AG08395 (cell line): ENCODE data around the gene TSPYL6.
A peak's percentile ranks its signal among the peaks of the same experiment; 100 is the strongest.

Experiments used
- DNase-seq: peaks from one replicate; pipeline ENCODE4 v3.0.0; 2012; ENCODE audit warnings: mixed read lengths, low spot score

Gene TSPYL6

GRCh38 chr2:54255230-54256090 is 569 bp downstream of the TSPYL6 start:
- DNase-seq, result no peak

GRCh38 chr2:54254180-54254579 is 1.8 kb downstream of the TSPYL6 start:
- DNase-seq, result no peak

GRCh38 chr2:54249629-54250028 is 6.4 kb downstream of the TSPYL6 start:
- DNase-seq, result no peak

- DNase-seq, result no peak
These were observed 8.9 kb downstream of the TSPYL6 start for GRCh38 chr2:54247115-54247514.

GRCh38 chr2:54240515-54241469 is 15.2 kb downstream of the TSPYL6 start:
- DNase-seq, result peak; percentile 54

- DNase-seq, result peak; percentile 71
These were observed 16.6 kb downstream of the TSPYL6 start for GRCh38 chr2:54239427-54239826.

GRCh38 chr2:54237428-54237827 is 18.6 kb downstream of the TSPYL6 start:
- no peak for DNase-seq

GRCh38 chr2:54233832-54234649 is 22.0 kb downstream of the TSPYL6 start:
- DNase-seq, result no peak

GRCh38 chr2:54228945-54229344 is 27.1 kb downstream of the TSPYL6 start:
- DNase-seq, result no peak

GRCh38 chr2:54227798-54228197 is 28.2 kb downstream of the TSPYL6 start:
- no peak for DNase-seq

- no peak for DNase-seq
These were observed 29.8 kb downstream of the TSPYL6 start for GRCh38 chr2:54226260-54226659.

- DNase-seq, result no peak
These were observed 31.0 kb downstream of the TSPYL6 start for GRCh38 chr2:54224997-54225396.

GRCh38 chr2:54213082-54213481 is 42.9 kb downstream of the TSPYL6 start:
- DNase-seq, result no peak

GRCh38 chr2:54212456-54212855 is 43.6 kb downstream of the TSPYL6 start:
- peak; percentile 91 for DNase-seq

- DNase-seq, result no peak
These were observed 46.6 kb downstream of the TSPYL6 start for GRCh38 chr2:54209379-54209778.

GRCh38 chr2:54208364-54209240 is 47.4 kb downstream of the TSPYL6 start:
- peak; percentile 45 for DNase-seq

GRCh38 chr2:54207666-54208195 is 48.3 kb downstream of the TSPYL6 start:
- no peak for DNase-seq

GRCh38 chr2:54206596-54206995 is 49.4 kb downstream of the TSPYL6 start:
- peak; percentile 42 for DNase-seq

GRCh38 chr2:54204476-54204875 is 51.6 kb downstream of the TSPYL6 start:
- DNase-seq, result no peak
